ENCODE results near the gene FICD. TPM values are rescaled to one million over a fixed set of nuclear protein-coding genes. Genes with fewer than 3 reads are reported as not detected.
A peak's percentile ranks its signal among the peaks of the same experiment; 100 is the strongest.

The FICD gene
- total RNA-seq, 1 donor from 2014 or later = 4.8 TPM

GRCh38 chr12:108475396-108475795 lies 39.7 kb upstream of the FICD start:
- TF ChIP-seq CTCF (IDR thresholded peaks at IDR 0.05; ENCODE audit: partially characterized antibody, unreplicated experiment) = no peak
- H3K4me1 Mint-ChIP-seq (ENCODE audit: low read depth, unreplicated experiment) = peaks cover 23% of the 10 kb centered on the region
- no peak overlapping the region for H3K4me3 Mint-ChIP-seq (ENCODE audit: unreplicated experiment)
- DNase-seq = peak; percentile 60
- peaks cover 6% of the 10 kb centered on the region for H3K9me3 Mint-ChIP-seq (ENCODE audit: unreplicated experiment)
- peak overlapping the region; percentile 91 for H3K27ac Mint-ChIP-seq (ENCODE audit: unreplicated experiment)
- H3K36me3 Mint-ChIP-seq (ENCODE audit: unreplicated experiment) = peaks cover 5% of the 10 kb centered on the region
- H3K27me3 Mint-ChIP-seq (ENCODE audit: unreplicated experiment) = peaks cover 14% of the 10 kb centered on the region

- peaks cover 19% of the 10 kb centered on the region for H3K27me3 Mint-ChIP-seq (ENCODE audit: unreplicated experiment)
- peaks cover 5% of the 10 kb centered on the region for H3K36me3 Mint-ChIP-seq (ENCODE audit: unreplicated experiment)
- H3K4me3 Mint-ChIP-seq (ENCODE audit: unreplicated experiment) = no peak overlapping the region
- TF ChIP-seq CTCF (IDR thresholded peaks at IDR 0.05; ENCODE audit: partially characterized antibody, unreplicated experiment) = no peak
- H3K9me3 Mint-ChIP-seq (ENCODE audit: unreplicated experiment) = peaks cover 8% of the 10 kb centered on the region
- H3K4me1 Mint-ChIP-seq (ENCODE audit: low read depth, unreplicated experiment) = peaks cover 23% of the 10 kb centered on the region
- no peak overlapping the region for H3K27ac Mint-ChIP-seq (ENCODE audit: unreplicated experiment)
- no peak for DNase-seq
Observed at GRCh38 chr12:108477055-108477880, 37.8 kb upstream of the FICD start.

GRCh38 chr12:108477881-108478259 lies 37.2 kb upstream of the FICD start:
- H3K4me1 Mint-ChIP-seq (ENCODE audit: low read depth, unreplicated experiment) = peaks cover 20% of the 10 kb centered on the region
- H3K4me3 Mint-ChIP-seq (ENCODE audit: unreplicated experiment) = no peak overlapping the region
- peaks cover 8% of the 10 kb centered on the region for H3K9me3 Mint-ChIP-seq (ENCODE audit: unreplicated experiment)
- H3K27ac Mint-ChIP-seq (ENCODE audit: unreplicated experiment) = no peak overlapping the region
- H3K36me3 Mint-ChIP-seq (ENCODE audit: unreplicated experiment) = peaks cover 5% of the 10 kb centered on the region
- H3K27me3 Mint-ChIP-seq (ENCODE audit: unreplicated experiment) = peaks cover 19% of the 10 kb centered on the region
- TF ChIP-seq CTCF (IDR thresholded peaks at IDR 0.05; ENCODE audit: partially characterized antibody, unreplicated experiment) = no peak
- DNase-seq = no peak

GRCh38 chr12:108478611-108479206 lies 36.4 kb upstream of the FICD start:
- Mint-ChIP-seq H3K9me3 (ENCODE audit: unreplicated experiment) (peaks cover 8% of the 10 kb centered on the region), H3K27ac (ENCODE audit: unreplicated experiment) (no peak overlapping the region), H3K36me3 (ENCODE audit: unreplicated experiment) (no peaks in the 10 kb centered on the region), H3K4me1 (ENCODE audit: low read depth, unreplicated experiment) (peaks cover 19% of the 10 kb centered on the region), H3K27me3 (ENCODE audit: unreplicated experiment) (peaks cover 18% of the 10 kb centered on the region), H3K4me3 (ENCODE audit: unreplicated experiment) (no peak overlapping the region)
- TF ChIP-seq CTCF (IDR thresholded peaks at IDR 0.05; ENCODE audit: partially characterized antibody, unreplicated experiment) = no peak
- no peak for DNase-seq

Data from glutamatergic neuron (in vitro differentiated cells).